SHP77 treated with DMSO at 0.1 percent for 48 hours (cell line): Measurements from ENCODE around the gene AGBL4.
"Not testable (repeated sequence)": the region's sequence is repeated elsewhere in the genome, so short reads cannot be mapped to it uniquely, and the experiment has no call there.

Experiments used
- DNase-seq: peaks from one replicate; lab custom pipeline; 2025; lab: John Stamatoyannopoulos, UW

The AGBL4 gene

DNA sequence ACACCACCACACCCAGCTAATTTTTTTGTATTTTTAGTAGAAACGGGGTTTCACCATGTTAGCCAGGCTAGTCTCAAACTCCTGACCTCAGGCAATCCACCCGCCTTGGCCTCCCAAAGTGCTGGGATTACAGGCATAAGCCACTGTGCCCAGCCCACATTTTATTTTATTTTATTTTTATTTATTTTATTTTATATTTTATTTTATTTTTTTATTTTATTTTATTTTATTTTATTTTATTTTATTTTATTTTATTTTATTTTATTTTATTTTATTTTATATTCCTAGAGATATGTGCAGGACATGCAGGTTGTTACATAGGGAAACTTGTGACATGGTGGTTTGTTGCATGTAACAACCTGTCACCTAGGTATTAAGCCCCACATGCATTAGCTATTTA lies 721.4 kb downstream of the AGBL4 start:
- DNase-seq = not testable (repeated sequence)

- DNase-seq = no peak
Observed at GRCh38 chr1:49298304-49298703, 725.5 kb downstream of the AGBL4 start.

GRCh38 chr1:49297783-49298182 lies 726.0 kb downstream of the AGBL4 start:
- DNase-seq = peak; percentile 18

- DNase-seq = no peak
Observed at GRCh38 chr1:49294539-49294938, 729.2 kb downstream of the AGBL4 start.

DNA sequence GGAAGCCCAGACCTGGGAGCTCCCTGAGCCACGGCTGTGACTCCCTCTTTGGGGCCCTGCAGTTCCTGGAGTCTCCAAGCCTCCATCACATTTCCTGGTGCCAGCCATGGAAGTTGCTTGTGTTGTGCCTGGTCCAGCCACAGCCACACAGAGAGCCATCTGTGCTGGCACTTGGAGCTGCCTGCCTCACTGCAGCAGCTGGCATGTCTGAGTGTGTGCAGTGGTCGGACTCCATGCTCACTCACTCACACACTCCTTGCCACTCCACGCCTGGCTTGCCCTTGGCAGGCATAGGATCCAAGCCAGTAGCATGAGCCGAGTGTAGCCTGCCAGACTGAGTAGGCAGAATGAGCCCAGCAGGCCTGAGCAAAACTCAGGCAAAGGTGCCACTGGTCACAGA lies 730.7 kb downstream of the AGBL4 start:
- no peak for DNase-seq

DNA sequence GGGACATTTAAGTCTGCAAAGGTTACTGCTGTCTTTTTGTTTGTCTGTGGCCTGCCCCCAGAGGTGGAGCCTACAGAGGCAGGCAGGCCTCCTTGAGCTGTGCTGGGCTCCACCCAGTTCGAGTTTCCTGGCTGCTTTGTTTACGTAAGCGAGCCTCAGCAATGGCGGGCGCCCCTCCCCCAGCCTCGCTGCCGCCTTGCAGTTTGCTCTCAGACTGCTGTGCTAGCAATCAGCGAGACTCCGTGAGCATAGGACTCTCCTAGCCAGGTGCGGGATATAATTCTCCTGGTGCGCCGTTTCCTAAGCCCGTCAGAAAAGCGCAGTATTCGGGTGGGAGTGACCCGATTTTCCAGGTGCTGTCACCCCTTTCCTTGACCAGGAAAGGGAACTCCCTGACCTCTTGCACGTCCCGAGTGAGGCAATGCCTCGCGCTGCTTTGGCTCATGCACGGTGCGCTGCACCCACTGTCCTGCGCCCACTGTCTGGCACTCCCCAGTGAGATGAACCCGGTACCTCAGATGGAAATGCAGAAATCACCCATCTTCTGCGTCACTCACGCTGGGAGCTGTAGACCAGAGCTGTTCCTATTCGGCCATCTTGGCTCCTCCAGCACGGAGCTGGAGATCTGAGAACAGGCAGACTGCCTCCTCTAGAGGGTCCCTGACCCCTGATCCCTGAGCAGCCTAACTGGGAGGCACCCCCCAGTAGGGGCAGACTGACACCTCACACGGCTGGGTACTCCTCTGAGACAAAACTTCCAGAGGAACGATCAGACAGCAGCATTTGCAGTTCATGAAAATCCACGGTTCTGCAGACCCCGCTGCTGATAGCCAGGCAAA lies 766.3 kb downstream of the AGBL4 start:
- DNase-seq = peak; percentile 22

GRCh38 chr1:49252917-49253316 lies 770.8 kb downstream of the AGBL4 start:
- DNase-seq = no peak

DNA sequence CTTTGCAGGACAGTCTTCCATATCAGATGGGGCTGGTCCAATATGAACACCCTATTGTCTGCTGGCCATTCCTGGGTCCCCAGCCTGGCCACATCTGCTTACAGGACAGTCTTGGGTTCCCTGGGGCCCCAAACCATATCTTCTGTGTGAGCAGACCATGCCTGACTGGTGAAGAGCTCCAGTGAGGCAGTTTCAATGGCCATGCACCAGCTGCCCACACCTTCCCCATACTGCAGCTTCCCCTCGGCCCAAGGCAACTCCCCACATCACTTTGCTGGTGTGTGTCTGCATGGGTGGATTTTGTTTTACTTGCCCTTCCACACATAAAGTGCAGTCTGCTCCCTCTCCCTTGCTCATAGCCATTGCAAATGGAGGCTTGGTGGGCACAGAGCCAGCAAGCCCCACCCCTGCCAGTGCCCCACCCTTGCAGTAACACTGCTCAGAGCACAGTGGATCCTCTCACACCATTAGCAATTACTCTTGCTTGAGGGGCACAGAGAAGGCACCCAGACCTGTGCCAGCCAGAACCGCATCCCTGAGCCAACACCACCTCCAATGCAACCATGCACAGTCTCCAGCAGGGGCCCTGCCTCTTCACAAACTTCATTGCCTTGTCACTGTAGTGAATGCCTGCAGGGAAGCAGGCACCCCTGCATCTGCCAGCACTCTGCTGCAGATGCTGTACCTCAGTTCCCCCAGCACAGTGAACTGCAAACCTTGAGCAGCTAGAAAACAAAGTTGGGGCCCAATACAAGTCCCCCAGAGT lies 772.6 kb downstream of the AGBL4 start:
- no peak for DNase-seq

GRCh38 chr1:49240709-49241221 lies 783.0 kb downstream of the AGBL4 start:
- DNase-seq = no peak

DNA sequence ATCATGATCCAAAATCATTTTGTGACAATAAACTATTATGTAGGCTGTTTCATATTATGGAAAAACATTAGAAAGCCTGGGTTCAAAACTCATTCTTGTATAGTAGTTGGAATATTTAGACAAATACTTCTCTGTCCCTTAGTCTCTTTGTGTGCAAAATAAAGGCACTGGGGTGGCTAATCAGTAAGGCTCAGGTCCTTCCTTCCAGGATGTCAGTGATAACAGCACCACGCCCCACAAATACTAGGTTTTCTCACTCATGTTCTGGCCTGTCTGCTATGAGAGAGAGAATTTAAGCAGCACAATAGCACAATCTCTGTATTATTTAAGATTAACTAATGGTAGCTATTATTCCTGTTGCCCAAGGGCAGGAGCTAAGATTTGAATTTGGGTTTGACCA lies 788.8 kb downstream of the AGBL4 start:
- DNase-seq = no peak

- DNase-seq = no peak
Observed at GRCh38 chr1:49229555-49229954, 794.2 kb downstream of the AGBL4 start.

DNA sequence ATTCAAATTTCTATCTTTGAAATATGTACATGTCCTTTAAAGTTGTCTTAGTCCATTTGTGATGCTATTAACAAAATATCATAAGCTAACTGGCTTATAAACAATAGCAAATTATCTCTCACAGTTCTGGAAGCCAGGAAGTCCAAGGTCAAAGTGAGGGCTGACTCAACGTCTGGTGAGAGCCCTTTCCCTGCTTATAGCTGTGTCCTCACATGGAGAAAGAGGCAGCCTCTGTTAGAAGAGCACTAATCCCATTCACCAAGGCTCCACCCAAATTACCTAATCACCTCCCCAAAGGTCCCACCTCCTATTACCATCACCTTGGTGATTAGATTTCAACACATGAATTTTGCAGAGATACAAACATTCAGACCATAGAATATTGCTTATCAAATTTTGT lies 797.0 kb downstream of the AGBL4 start:
- no peak for DNase-seq

- DNase-seq = no peak
Observed at GRCh38 chr1:49225464-49225863, 798.3 kb downstream of the AGBL4 start.

- no peak for DNase-seq
Observed at GRCh38 chr1:49213301-49213700, 810.5 kb downstream of the AGBL4 start.

DNA sequence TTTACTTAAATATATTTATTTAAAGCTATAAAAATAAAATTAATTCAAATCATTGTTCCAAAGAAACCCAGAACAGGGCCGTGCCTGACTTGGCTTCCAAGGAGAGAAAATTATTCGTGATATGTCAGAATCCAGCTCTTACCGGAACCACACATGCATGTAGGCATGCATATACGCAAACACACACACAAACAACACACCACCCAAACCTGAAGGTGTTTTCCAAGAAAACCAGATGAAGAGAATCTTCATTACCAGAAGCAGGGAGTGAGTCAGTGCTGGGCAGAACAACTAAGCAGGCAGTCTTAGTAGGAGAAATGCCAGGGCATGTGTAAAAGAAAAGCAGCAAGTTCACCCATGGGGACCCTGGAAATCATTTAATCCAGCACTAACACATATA lies 815.0 kb downstream of the AGBL4 start:
- no peak for DNase-seq

DNA sequence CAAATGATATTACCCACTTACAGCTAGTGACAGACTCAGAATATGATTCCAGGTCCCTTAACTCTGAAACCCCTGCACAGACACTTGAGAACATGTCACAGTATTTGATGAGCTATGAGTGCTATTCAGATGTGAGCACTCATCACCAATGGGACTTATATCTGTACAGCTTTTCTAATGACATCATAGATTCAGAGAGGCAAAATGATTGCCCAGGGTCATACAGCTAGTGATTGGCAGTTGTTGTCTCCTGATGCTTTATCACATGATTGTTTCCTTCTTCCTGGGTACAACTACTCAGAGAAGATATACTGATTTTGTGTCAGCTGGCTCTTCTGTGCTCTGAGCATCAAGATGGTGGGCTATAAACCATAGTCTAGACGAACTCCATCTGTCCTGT lies 819.0 kb downstream of the AGBL4 start:
- no peak for DNase-seq

DNA sequence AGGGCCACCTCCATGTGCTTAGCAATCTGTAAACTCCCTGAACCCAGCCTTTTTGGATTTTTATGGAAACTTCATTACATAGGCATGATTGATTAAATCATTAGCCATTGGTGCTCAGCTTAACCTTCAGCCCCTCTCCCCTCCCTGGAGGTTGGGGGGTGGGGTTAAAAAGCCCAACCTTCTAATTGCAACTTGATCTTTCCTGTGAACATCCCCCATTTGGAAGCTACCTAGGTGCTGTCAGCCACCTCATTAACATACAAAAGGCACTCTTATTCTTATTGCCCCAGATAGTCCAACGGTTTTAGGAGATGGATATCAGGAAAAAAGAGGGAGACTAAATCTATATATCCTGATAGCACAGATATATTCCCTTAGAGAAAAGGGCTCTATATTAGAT lies 823.0 kb downstream of the AGBL4 start:
- DNase-seq = no peak

DNA sequence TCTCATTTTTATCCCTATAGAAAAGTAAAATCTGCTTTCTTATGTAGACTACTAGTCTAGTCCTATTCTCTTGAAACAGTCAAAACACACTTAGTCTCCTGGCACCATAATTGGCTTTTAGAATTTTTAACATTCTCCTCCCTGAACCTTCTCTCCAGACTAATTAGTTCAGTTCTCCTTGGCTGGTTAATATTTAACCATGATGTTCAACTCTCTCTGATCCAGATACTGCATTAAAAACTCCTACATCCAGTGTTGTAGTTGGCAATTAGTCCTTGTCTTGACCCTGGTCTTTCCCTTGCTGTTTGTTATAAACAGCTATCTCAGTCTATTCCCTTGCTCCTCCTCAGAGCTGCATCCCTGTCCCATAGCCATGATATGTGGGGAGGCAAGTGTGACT lies 824.2 kb downstream of the AGBL4 start:
- DNase-seq = no peak

- DNase-seq = no peak
Observed at GRCh38 chr1:49197081-49197480, 826.7 kb downstream of the AGBL4 start.

GRCh38 chr1:49190138-49190537 lies 833.6 kb downstream of the AGBL4 start:
- DNase-seq = no peak

- no peak for DNase-seq
Observed at GRCh38 chr1:49187056-49187455, 836.7 kb downstream of the AGBL4 start.

GRCh38 chr1:49185450-49185980 lies 838.2 kb downstream of the AGBL4 start:
- DNase-seq = no peak

DNA sequence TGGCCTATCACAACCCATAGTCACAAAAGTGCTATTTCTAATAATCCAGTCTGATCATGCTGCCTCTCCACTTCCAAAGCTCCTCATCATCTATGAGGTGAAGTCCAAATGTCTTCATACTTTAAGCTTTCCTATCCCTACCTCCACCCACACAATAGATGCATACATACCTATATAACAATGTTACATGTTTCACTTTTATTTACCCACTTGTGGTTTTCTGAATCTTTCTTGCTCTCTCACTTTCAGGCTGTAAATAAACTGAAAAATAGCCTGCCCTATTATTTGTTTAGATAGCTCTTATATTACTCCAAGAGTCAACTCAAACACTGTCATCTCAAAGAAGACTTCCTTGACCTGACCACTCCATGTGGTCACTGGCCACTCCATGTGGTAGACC lies 840.3 kb downstream of the AGBL4 start:
- no peak for DNase-seq
